ENCODE results near the gene LCE3E.

The LCE3E gene

DNA sequence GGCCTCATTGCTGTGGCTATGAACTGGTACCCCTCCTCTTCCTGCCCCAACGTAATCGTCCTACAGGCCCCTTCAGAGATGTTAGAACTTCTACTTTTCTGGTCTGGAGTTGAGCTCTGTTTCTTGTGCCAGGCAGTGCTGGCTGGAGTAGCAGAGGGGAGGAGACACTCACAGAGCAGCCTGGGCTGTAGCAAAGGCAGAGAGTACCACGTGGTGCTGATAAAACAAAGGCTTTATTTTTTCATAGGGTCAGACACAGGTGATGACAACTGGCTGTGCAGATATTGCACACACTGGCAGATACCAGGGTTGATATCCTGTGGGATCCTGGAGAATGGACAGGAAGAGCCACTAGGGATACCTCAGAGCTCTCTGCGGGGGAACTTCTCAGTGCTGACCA is 29.1 kb downstream of the LCE3E start:
- no peak overlapping the region for H3K4me3 ChIP-seq (replicated peaks in 1 of 2; ENCODE audit: low read depth in 2 of 2, low read length in 2 of 2)
- TF ChIP-seq, protein P1, sequence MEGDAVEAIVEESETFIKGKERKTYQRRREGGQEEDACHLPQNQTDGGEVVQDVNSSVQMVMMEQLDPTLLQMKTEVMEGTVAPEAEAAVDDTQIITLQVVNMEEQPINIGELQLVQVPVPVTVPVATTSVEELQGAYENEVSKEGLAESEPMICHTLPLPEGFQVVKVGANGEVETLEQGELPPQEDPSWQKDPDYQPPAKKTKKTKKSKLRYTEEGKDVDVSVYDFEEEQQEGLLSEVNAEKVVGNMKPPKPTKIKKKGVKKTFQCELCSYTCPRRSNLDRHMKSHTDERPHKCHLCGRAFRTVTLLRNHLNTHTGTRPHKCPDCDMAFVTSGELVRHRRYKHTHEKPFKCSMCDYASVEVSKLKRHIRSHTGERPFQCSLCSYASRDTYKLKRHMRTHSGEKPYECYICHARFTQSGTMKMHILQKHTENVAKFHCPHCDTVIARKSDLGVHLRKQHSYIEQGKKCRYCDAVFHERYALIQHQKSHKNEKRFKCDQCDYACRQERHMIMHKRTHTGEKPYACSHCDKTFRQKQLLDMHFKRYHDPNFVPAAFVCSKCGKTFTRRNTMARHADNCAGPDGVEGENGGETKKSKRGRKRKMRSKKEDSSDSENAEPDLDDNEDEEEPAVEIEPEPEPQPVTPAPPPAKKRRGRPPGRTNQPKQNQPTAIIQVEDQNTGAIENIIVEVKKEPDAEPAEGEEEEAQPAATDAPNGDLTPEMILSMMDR (IDR thresholded peaks at IDR 0.05; ENCODE audit: low read depth, low read length): no peak

GRCh38 chr1:152535774-152536173 is 30.8 kb downstream of the LCE3E start:
- TF ChIP-seq, protein P1 (IDR thresholded peaks at IDR 0.05; ENCODE audit: low read depth, low read length): no peak
- no peak for DNase-seq (ENCODE audit: low read depth in 2 of 2)
- H3K4me3 ChIP-seq (replicated peaks in 1 of 2; ENCODE audit: low read depth in 2 of 2, low read length in 2 of 2): no peak overlapping the region

More for the DNA sequence above, 29.1 kb downstream of the LCE3E start:
- no peak for DNase-seq (ENCODE audit: low read depth in 2 of 2)

- TF ChIP-seq, protein P1 (IDR thresholded peaks at IDR 0.05; ENCODE audit: low read depth, low read length): peak; percentile 71
- H3K4me3 ChIP-seq (replicated peaks in 1 of 2; ENCODE audit: low read depth in 2 of 2, low read length in 2 of 2): no peak overlapping the region
- peak; percentile 20 to 38 for DNase-seq (ENCODE audit: low read depth in 2 of 2)
These were observed 33.1 kb downstream of the LCE3E start for GRCh38 chr1:152533327-152533938.

DNA sequence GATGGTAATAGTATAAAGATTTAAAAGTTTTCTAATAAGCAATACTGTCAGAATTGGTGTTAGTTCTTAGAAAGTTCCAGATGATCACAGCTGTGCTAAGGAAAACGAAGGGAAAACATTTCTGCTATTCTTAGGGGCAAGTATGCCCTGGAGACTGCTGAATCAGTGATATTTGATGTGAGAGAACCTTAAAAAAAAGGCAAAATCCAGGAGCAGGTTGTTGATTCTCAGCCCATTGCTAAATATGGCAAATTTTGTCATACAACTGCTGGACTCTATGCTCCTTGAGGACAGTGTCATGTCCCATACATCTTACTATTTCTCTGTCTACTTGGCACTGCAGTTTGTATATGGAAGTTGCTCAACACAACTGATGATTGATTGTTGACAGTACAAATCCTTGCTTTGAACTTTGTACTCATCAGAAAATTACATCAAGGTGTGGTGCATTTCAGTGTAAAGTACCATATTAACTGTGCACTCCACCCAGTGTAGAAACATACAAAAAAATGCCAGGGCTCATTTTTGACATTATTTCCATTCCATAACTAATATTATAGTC is 41.4 kb downstream of the LCE3E start:
- no peak for DNase-seq (ENCODE audit: low read depth in 2 of 2)
- TF ChIP-seq, protein P1 (IDR thresholded peaks at IDR 0.05; ENCODE audit: low read depth, low read length): no peak
- H3K4me3 ChIP-seq (replicated peaks in 1 of 2; ENCODE audit: low read depth in 2 of 2, low read length in 2 of 2): no peak overlapping the region

DNA sequence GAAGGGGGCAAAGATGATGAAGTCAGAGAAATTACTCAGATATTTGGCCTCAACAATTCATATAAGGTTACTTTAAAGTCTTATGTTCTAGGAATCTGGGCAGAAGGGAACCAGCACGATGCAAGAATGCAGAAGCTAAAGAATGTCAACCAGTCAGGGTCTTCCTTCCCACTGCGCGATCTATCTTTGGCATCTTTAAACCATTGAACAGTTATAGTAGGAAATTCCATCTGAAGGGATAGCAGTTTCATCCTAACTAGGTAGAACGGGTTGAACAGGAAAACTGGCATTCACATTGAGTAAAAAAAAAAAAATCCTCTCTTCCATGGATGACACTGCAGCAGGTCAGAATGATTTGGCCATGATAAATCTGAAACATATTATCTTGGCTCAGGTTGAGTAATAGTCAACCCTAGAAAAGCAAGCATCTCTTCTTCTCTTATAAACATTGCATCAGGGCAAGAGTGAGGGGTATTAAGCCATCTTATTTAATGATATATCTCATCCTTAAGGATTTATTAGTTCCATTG is 46.0 kb downstream of the LCE3E start:
- no peak for DNase-seq (ENCODE audit: low read depth in 2 of 2)
- no peak overlapping the region for H3K4me3 ChIP-seq (replicated peaks in 1 of 2; ENCODE audit: low read depth in 2 of 2, low read length in 2 of 2)
- TF ChIP-seq, protein P1 (IDR thresholded peaks at IDR 0.05; ENCODE audit: low read depth, low read length): no peak

- no peak overlapping the region for H3K4me3 ChIP-seq (replicated peaks in 1 of 2; ENCODE audit: low read depth in 2 of 2, low read length in 2 of 2)
- TF ChIP-seq, protein P1 (IDR thresholded peaks at IDR 0.05; ENCODE audit: low read depth, low read length): no peak
- no peak for DNase-seq (ENCODE audit: low read depth in 2 of 2)
These were observed 46.7 kb downstream of the LCE3E start for GRCh38 chr1:152519851-152520250.
